ENCODE data around the gene MOV10. TPM values are rescaled to one million over a fixed set of nuclear protein-coding genes. Genes with fewer than 3 reads are reported as not detected.

MOV10 gene
- total and polyA plus RNA-seq, 2 of the 8 experiments (the other 6 are each of a cell fraction or from before 2014, with no cell fraction given): 57.3 to 109 TPM

DNA sequence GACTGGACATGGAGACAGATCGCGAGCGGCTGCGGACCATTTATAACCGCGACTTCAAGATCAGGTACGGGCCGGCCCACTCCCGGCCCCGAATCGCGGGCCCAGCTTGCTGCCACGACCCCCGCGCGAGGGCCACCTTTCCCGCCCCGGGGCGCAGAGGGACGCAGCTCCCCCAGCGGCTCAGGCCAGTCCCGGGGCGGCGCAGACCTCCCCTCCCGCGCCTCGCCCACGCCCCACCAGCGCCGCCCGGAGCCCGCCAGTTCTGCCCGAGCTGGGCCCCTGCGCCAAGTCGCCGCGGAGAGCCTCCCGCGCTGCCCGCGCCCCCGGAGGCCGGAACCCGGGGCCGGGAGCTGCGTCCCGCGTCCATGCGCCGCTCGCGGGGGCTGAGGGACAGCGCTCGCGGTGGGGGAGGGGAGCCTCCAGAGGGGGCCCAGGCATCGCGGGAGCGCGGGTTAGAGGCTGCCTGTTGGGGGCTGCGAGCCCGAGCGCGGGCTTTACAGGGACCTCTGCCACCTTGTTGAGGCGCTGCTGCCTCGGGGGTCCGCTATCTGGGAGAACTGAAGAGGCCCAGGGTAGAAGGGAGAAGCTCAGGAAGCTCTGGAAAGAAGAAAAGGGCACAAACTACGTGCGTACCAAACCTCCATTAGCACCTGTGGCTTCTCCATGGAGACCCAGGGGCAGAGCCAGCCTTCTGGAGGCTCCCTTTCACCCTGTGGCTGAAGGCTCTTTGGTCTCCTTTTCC is 698 bp downstream of the MOV10 start (continued):
- TF ChIP-seq CTBP2 (IDR thresholded peaks at IDR 0.05; ENCODE audit: borderline replicate concordance, insufficient read depth, insufficient read length, low read length): no peak
- TF ChIP-seq CBX8 (IDR thresholded peaks at IDR 0.05; ENCODE audit: borderline replicate concordance, low read depth, low read length): no peak
